22Rv1 (cell line): ENCODE measurements around the gene WASF3.
A peak's percentile ranks its signal among the peaks of the same experiment; 100 is the strongest.

ENCODE experiments used
- CTCF ChIP-seq: fragments of 450-650 bp; IDR thresholded peaks from 2 replicates; pipeline ENCODE4 v1.5.1; 2017; ENCODE audit warnings: mild to moderate bottlenecking
- ZFX ChIP-seq: fragments of 450-650 bp; IDR thresholded peaks from 2 replicates; pipeline ENCODE4 v1.6.1; 2017; ENCODE audit warnings: antibody characterized with exemption, borderline replicate concordance

- TF ChIP-seq CTCF (peak; percentile 22; the same call in 1 of the 2 replicates), ZFX (no peak)
These were observed 71.9 kb downstream of the WASF3 start for GRCh38 chr13:26629260-26629825.
